ENCODE measurements around the gene PXMP2. TPM values are rescaled to one million over a fixed set of nuclear protein-coding genes. Genes with fewer than 3 reads are reported as not detected.

Gene PXMP2
- total RNA-seq, 3 donors from 2014 or later = 29.0 to 50.9 (median 31.8) TPM

DNA sequence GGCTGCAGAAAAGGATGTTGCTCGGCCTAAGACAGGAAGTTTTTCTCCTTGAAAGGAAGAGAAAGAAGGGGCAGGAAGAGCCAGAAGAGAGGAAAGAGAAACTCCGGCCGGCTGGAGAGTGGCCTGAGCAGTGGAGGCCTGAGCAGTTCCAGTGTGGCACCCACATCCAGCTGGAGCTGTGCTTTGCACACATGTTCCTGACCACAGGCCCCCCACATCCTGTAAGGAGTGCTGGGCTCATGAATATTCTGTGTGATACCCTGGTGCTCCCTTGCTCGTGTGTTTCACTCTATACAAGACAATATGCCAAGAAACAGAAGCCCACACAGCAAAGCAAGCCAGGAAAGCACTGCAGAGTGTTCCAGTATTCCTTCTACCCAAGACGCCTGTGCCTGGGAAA, 27.3 kb upstream of the PXMP2 start:
- no peak for DNase-seq (ENCODE audit: low spot score in 2 of 2)
- no peak overlapping the region for H3K27ac ChIP-seq
- intact Hi-C loops (cut with DNase I; ENCODE audit: low total_unique reads) = no loop called here
- no peak overlapping the region for H3K4me3 ChIP-seq
- no peaks in the 10 kb centered on the region for H3K9me3 ChIP-seq
- no peak for TF ChIP-seq POLR2A (IDR thresholded peaks at IDR 0.05)
- no peak for TF ChIP-seq POLR2AphosphoS5 (IDR thresholded peaks at IDR 0.05)
- TF ChIP-seq, protein P1, sequence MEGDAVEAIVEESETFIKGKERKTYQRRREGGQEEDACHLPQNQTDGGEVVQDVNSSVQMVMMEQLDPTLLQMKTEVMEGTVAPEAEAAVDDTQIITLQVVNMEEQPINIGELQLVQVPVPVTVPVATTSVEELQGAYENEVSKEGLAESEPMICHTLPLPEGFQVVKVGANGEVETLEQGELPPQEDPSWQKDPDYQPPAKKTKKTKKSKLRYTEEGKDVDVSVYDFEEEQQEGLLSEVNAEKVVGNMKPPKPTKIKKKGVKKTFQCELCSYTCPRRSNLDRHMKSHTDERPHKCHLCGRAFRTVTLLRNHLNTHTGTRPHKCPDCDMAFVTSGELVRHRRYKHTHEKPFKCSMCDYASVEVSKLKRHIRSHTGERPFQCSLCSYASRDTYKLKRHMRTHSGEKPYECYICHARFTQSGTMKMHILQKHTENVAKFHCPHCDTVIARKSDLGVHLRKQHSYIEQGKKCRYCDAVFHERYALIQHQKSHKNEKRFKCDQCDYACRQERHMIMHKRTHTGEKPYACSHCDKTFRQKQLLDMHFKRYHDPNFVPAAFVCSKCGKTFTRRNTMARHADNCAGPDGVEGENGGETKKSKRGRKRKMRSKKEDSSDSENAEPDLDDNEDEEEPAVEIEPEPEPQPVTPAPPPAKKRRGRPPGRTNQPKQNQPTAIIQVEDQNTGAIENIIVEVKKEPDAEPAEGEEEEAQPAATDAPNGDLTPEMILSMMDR (IDR thresholded peaks at IDR 0.05) = no peak
- no peaks in the 10 kb centered on the region for H3K27me3 ChIP-seq
- H3K36me3 ChIP-seq = peaks cover 19% of the 10 kb centered on the region
- H3K4me1 ChIP-seq = no peaks in the 10 kb centered on the region

DNA sequence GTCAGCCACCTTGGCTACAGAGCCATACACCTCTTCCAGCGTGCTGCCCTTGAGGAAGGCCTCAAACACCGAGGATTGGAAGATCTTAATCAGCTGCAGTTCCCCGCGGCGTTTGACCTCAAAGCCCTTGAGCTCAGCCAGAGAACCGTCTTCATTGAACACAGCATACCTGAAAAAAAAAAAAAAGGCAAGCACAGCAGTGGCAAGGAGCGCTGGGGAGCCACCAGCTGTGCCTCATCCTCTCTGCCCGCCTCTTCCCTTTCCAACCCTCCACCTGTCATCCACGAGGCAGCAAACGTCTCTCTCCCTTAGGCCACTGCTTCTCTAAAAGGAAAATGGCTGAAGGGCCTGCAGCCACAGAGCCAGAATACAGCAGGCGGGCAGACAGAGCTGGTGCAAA, 26.4 kb upstream of the PXMP2 start:
- no peaks in the 10 kb centered on the region for H3K27me3 ChIP-seq
- H3K4me3 ChIP-seq = no peak overlapping the region
- TF ChIP-seq POLR2AphosphoS5 (IDR thresholded peaks at IDR 0.05) (no peak), POLR2A (IDR thresholded peaks at IDR 0.05) (no peak)
- TF ChIP-seq, protein P1 (IDR thresholded peaks at IDR 0.05) = no peak
- intact Hi-C loops (cut with DNase I; ENCODE audit: low total_unique reads) = no loop called here
- no peak for DNase-seq (ENCODE audit: low spot score in 2 of 2)
- H3K9me3 ChIP-seq = no peaks in the 10 kb centered on the region
- no peak overlapping the region for H3K27ac ChIP-seq
- H3K4me1 ChIP-seq = no peaks in the 10 kb centered on the region
- H3K36me3 ChIP-seq = peaks cover 13% of the 10 kb centered on the region

DNA sequence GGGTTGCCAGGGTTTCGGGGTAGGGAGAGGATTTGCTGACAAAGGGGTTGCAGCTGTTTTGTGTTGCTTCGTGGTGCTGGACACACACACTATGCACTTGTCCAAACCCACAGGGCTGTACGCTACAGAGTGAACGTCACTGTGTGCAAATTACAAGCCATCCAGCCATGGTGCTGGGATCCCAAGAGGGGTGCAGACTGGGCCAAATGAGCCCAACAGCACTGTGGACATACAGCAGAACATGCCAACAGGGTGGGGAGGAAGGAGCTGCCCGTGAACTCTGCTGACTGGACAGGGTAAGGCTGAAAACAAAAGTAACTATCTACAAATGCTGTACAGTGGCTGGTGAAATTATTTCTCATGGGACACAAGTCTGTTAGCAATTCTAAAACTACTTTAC, 25.4 kb upstream of the PXMP2 start:
- Histone ChIP-seq H3K4me1 (no peaks in the 10 kb centered on the region), H3K4me3 (no peak overlapping the region), H3K9me3 (no peaks in the 10 kb centered on the region), H3K36me3 (peaks cover 10% of the 10 kb centered on the region), H3K27ac (no peak overlapping the region), H3K27me3 (no peaks in the 10 kb centered on the region)
- TF ChIP-seq, protein P1 (IDR thresholded peaks at IDR 0.05) = no peak
- no peak for TF ChIP-seq POLR2AphosphoS5 (IDR thresholded peaks at IDR 0.05)
- TF ChIP-seq POLR2A (IDR thresholded peaks at IDR 0.05) = no peak
- DNase-seq (ENCODE audit: low spot score in 2 of 2) = no peak
- intact Hi-C loops (cut with DNase I; ENCODE audit: low total_unique reads) = no loop called here

DNA sequence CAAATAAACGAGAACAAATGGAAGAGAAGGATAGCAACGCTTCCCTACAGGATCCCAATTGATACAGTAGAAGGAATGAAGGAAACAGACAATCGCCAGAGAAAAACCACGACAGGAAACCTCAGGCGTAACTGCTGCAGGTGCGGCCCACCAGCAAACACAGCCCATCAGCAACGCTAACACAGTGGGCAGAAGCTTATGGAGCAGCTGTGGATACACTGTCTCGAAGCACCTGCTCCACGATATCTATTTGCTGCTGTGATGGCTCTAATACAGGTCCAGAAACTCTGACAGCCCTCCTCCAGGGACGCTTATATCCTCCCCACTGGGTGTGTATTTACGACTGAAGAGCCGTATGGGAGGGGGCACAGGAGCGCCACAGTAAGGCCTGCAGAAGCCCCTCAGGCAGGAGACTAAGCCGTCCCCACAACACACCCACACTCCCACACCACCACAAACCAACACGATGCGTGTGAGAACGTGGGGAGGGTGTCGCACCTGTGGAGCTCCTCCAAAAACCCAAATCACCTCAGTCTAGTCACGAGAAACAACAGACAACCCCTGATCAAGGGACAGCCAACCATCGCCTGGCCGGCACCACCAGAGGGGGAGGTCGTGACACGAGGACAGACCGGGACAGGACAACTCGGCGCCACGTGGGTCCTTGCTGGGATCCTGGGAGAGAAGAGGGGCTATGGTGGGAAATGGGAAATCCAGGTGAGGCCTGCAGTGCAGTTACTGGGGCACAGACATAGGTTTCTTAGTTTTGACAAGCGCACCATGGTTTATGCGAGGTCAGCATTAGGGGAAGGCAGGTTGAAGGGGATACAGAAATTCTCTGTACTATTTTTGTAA, 24.3 kb upstream of the PXMP2 start:
- TF ChIP-seq POLR2A (IDR thresholded peaks at IDR 0.05) (no peak), POLR2AphosphoS5 (IDR thresholded peaks at IDR 0.05) (no peak)
- TF ChIP-seq, protein P1 (IDR thresholded peaks at IDR 0.05) = no peak
- H3K36me3 ChIP-seq = peaks cover 4% of the 10 kb centered on the region
- no peak for DNase-seq (ENCODE audit: low spot score in 2 of 2)

More for the DNA sequence above, 24.3 kb upstream of the PXMP2 start:
- no peaks in the 10 kb centered on the region for H3K27me3 ChIP-seq
- intact Hi-C loops (cut with DNase I; ENCODE audit: low total_unique reads) = no loop called here
- no peak overlapping the region for H3K27ac ChIP-seq
- H3K4me1 ChIP-seq = no peaks in the 10 kb centered on the region
- H3K4me3 ChIP-seq = no peak overlapping the region
- no peaks in the 10 kb centered on the region for H3K9me3 ChIP-seq

Data from breast epithelium (tissue), 4 donors.